Smooth muscle cell (in vitro differentiated cells): Measurements from ENCODE around the gene SASH3. TPM values are rescaled to one million over a fixed set of nuclear protein-coding genes. Genes with fewer than 3 reads are reported as not detected.

ENCODE experiments used
- DNase-seq: peaks from one replicate; lab custom pipeline; 2025; ENCODE audit not compliant: unreplicated experiment; lab: John Stamatoyannopoulos, UW
- H2AFZ ChIP-seq: fragments of 200-600 bp; sonication (generic); 2 replicates; pipeline ENCODE4 v1.6.0; 2016; ENCODE audit warnings: antibody characterized with exemption, low read depth, mild to moderate bottlenecking
- H3F3A ChIP-seq: fragments of 200-600 bp; sonication (generic); 2 replicates; pipeline ENCODE4 v1.6.0; 2017; ENCODE audit warnings: antibody characterized with exemption, low read depth
- H3K27ac ChIP-seq: fragments of 200-600 bp; sonication (generic); 2 replicates; pipeline ENCODE4 v1.5.1; 2016; ENCODE audit warnings: low read depth, mild to moderate bottlenecking
- H3K27me3 ChIP-seq: fragments of 200-600 bp; sonication (generic); 2 replicates; pipeline ENCODE4 v1.6.1; 2016; ENCODE audit warnings: low read depth, mild to moderate bottlenecking
- H3K36me3 ChIP-seq: fragments of 200-600 bp; sonication (generic); 2 replicates; pipeline ENCODE4 v1.5.1; 2016; ENCODE audit warnings: low read depth
- H3K4me1 ChIP-seq: fragments of 200-600 bp; sonication (generic); 2 replicates; pipeline ENCODE4 v1.5.1; 2016; ENCODE audit warnings: low read depth
- H3K4me2 ChIP-seq: fragments of 200-600 bp; sonication (generic); 2 replicates; pipeline ENCODE4 v1.6.0; 2016; ENCODE audit warnings: mild to moderate bottlenecking
- H3K4me3 ChIP-seq: fragments of 200-600 bp; sonication (generic); 2 replicates; pipeline ENCODE4 v1.5.1; 2016; ENCODE audit warnings: mild to moderate bottlenecking
- H3K79me2 ChIP-seq: fragments of 200-600 bp; sonication (generic); 2 replicates; pipeline ENCODE4 v1.6.0; 2016; ENCODE audit warnings: low read depth, mild to moderate bottlenecking
- H3K9ac ChIP-seq: fragments of 200-600 bp; sonication (generic); 2 replicates; pipeline ENCODE4 v1.6.0; 2016; ENCODE audit warnings: low read depth
- H3K9me3 ChIP-seq: fragments of 200-600 bp; sonication (generic); replicated peaks from 2 replicates; pipeline ENCODE4 v1.5.1; 2016; ENCODE audit warnings: low read depth
- H4K20me1 ChIP-seq: fragments of 200-600 bp; sonication (generic); 2 replicates; pipeline ENCODE4 v1.6.0; 2016; ENCODE audit warnings: low read depth
- CTCF ChIP-seq: fragments of 200-600 bp; sonication (generic); IDR thresholded peaks from 2 replicates; pipeline ENCODE4 v1.5.1; 2017; ENCODE audit warnings: borderline replicate concordance, mild to moderate bottlenecking, antibody characterized with exemption; ENCODE audit not compliant: insufficient read depth, poor library complexity, severe bottlenecking
- WGBS: methylation state at CpG from one replicate; pipeline ENCODE4 v1.1.7; 2016; ENCODE audit warnings: low lambda C conversion rate; 5-methylcytosine and 5-hydroxymethylcytosine counted together
- polyA plus RNA-seq: library from polyadenylated mRNA; unstranded; fragments of >200 nt; fragmentation: Nextera tagmentation; extraction: Ambion mirVana; gene quantifications from 2 replicates; pipeline ENCODE4 v1.2.1, GENCODE V29; 2016
- total RNA-seq: library from RNA; depleted of rRNA; stranded (reverse); fragments of >200 nt; gene quantifications from 2 replicates; pipeline ENCODE4 v1.2.3, GENCODE V29; 2014

SASH3 gene
- total and polyA plus RNA-seq, 2 experiments from 2014 or later: not detected

- H3K9ac ChIP-seq: no peak overlapping the region
- H3K4me2 ChIP-seq: no peak overlapping the region
- H3K27ac ChIP-seq: no peak overlapping the region
- H3K79me2 ChIP-seq: no peaks in the 10 kb centered on the region
- H4K20me1 ChIP-seq: no peaks in the 10 kb centered on the region
- DNase-seq: no peak
- no peaks in the 10 kb centered on the region for H3K9me3 ChIP-seq
- no peak overlapping the region for H3K4me3 ChIP-seq
- H3F3A ChIP-seq: no peaks in the 10 kb centered on the region
- WGBS: 68% methylated on average over 8 of the region's 9 CpGs
- no peaks in the 10 kb centered on the region for H3K27me3 ChIP-seq
- no peaks in the 10 kb centered on the region for H3K4me1 ChIP-seq
- TF ChIP-seq CTCF: no peak
- no peak overlapping the region for H2AFZ ChIP-seq
- no peaks in the 10 kb centered on the region for H3K36me3 ChIP-seq
These were observed 19.6 kb upstream of the SASH3 start for GRCh38 chrX:129760155-129760554.

GRCh38 chrX:129760981-129761380, 18.8 kb upstream of the SASH3 start:
- no peak overlapping the region for H3K4me2 ChIP-seq
- H3F3A ChIP-seq: no peaks in the 10 kb centered on the region
- no peak overlapping the region for H2AFZ ChIP-seq
- TF ChIP-seq CTCF: no peak
- no peak overlapping the region for H3K27ac ChIP-seq
- DNase-seq: no peak
- no peaks in the 10 kb centered on the region for H3K79me2 ChIP-seq
- 84% methylated on average over 6 of the region's 6 CpGs for WGBS
- no peaks in the 10 kb centered on the region for H3K36me3 ChIP-seq
- H3K9me3 ChIP-seq: no peaks in the 10 kb centered on the region
- H3K27me3 ChIP-seq: no peaks in the 10 kb centered on the region
- no peak overlapping the region for H3K4me3 ChIP-seq
- H4K20me1 ChIP-seq: no peaks in the 10 kb centered on the region
- no peak overlapping the region for H3K9ac ChIP-seq
- no peaks in the 10 kb centered on the region for H3K4me1 ChIP-seq

DNA sequence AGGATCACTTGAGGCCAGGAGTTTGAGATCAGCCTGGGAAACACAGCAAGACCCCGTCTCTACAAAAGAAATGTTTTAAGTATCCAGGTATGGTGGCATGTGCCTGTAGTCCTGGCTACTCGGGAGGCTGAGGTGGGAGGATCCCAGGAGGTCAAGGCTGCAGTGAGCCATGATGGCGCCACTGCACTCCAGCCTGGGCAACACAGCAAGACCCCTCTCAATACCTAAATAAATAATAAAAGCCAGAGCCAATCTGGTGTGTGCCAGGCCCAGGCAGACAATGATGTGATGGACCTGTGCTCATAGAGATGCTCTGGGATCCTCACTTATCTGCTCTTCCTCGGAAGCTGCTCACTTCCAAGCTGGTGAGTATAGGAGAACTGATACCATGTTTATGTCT, 18.2 kb upstream of the SASH3 start:
- DNase-seq: no peak
- no peaks in the 10 kb centered on the region for H3K79me2 ChIP-seq
- H4K20me1 ChIP-seq: no peaks in the 10 kb centered on the region
- H3K9me3 ChIP-seq: no peaks in the 10 kb centered on the region
- H3K36me3 ChIP-seq: no peaks in the 10 kb centered on the region
- no peak overlapping the region for H2AFZ ChIP-seq
- no peak for TF ChIP-seq CTCF
- WGBS: 87% methylated on average over 4 of the region's 4 CpGs
- H3K4me2 ChIP-seq: no peak overlapping the region
- no peak overlapping the region for H3K4me3 ChIP-seq
- H3F3A ChIP-seq: no peaks in the 10 kb centered on the region
- no peaks in the 10 kb centered on the region for H3K27me3 ChIP-seq
- no peak overlapping the region for H3K27ac ChIP-seq
- H3K9ac ChIP-seq: no peak overlapping the region
- no peaks in the 10 kb centered on the region for H3K4me1 ChIP-seq

DNA sequence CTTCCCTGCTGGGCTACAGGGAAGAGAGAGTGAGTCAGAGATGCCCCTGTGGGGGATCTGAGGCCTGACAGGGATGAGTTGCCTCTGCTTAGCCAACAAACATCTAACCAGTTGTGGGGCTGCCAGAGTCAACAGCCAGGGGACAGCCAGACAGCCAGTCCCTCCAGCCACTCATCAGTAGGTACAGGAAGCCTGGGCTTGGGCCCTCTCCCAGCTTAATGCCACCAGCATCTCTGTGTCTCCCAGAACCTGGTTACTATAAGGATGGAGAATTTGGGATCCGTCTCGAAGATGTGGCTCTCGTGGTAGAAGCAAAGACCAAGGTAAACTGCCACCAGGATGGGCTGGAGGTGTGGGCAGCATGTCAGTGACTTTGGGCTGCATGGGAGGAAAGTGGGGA, 17.3 kb upstream of the SASH3 start:
- Histone ChIP-seq H3K27ac (no peak overlapping the region), H3K79me2 (no peaks in the 10 kb centered on the region), H3K4me2 (no peak overlapping the region), H3K4me1 (no peaks in the 10 kb centered on the region), H4K20me1 (no peaks in the 10 kb centered on the region), H3K27me3 (no peaks in the 10 kb centered on the region), H3F3A (no peaks in the 10 kb centered on the region), H3K4me3 (no peak overlapping the region), H3K36me3 (no peaks in the 10 kb centered on the region), H3K9ac (no peak overlapping the region), H2AFZ (no peak overlapping the region), H3K9me3 (no peaks in the 10 kb centered on the region)
- TF ChIP-seq CTCF: no peak
- WGBS: 92% methylated on average over 3 of the region's 3 CpGs
- DNase-seq: no peak
